HCT116 (cell line): ENCODE measurements around the gene DHX15. TPM values are rescaled to one million over a fixed set of nuclear protein-coding genes. Genes with fewer than 3 reads are reported as not detected.

Experiments used
- ATAC-seq: fragments of 200-7000 bp; cut with Tn5 transposase; 2 replicates; pipeline ENCODE4 v1.9.1; 2020; ENCODE audit warnings: mild to moderate bottlenecking, moderate library complexity
- BruUV-seq: library from RNA; stranded (reverse); fragments of 400-500 nt; replicated peaks from 2 replicates; lab custom pipeline; 2021; lab: Mats Ljungman, UMichigan
- CTCF ChIA-PET: fragments of 300-600 bp; sonication (Branson Sonifier 250); formaldehyde crosslinking; loops from one replicate; lab custom pipeline; 2021; ENCODE audit warnings: antibody characterized with exemption; lab: Charles Lee
- POLR2A ChIA-PET: fragments of 300-600, 350-600 bp; sonication (Branson Sonifier 250); formaldehyde crosslinking; loops from one replicate; lab custom pipeline; 2021; ENCODE audit warnings: antibody characterized with exemption; lab: Charles Lee
- RAD21 ChIA-PET, 2 experiments: fragments of 300-600 bp; sonication (Branson Sonifier 250); formaldehyde crosslinking; loops; one replicate each; lab custom pipeline; 2023; ENCODE audit warnings: low total read pairs in 2 of 2; ENCODE audit not compliant: uncharacterized antibody in 2 of 2, unreplicated experiment in 2 of 2, low non-redundant PET in 1 of 2; lab: Charles Lee
- DNase-seq: peaks from one replicate; pipeline ENCODE4 v3.0.0-alpha.2; 2010; ENCODE audit warnings: low read depth, low spot score
- H2AFZ ChIP-seq: fragments of 200-600 bp; shearing (Covaris generic), sonication (generic); 2 replicates; pipeline ENCODE4 v1.6.1; 2017; ENCODE audit warnings: low read depth, mixed run types, mixed read lengths, antibody characterized with exemption, low read length; ENCODE audit not compliant: poor library complexity, severe bottlenecking
- H3K27ac ChIP-seq: 2 replicates; pipeline ENCODE4 v1.5.1; 2012; ENCODE audit warnings: low read depth, low read length
- H3K27me3 ChIP-seq: fragments of 200-600 bp; sonication (generic); 2 replicates; pipeline ENCODE4 v1.6.1; 2016; ENCODE audit warnings: mixed run types, low read length, mixed read lengths; ENCODE audit not compliant: insufficient read depth
- H3K36me3 ChIP-seq, 2 experiments: fragments of 200-500 bp in 1 of 2; fragments of 200-600 bp in 1 of 2; sonication (Bioruptor generic) in 1 of 2; sonication (generic) in 1 of 2; 2 replicates each; pipeline versions ENCODE4 v1.5.1 to v1.6.1; 2014 to 2016; ENCODE audit warnings: low read length in 2 of 2, inconsistent platforms in 1 of 2, mixed read lengths in 1 of 2, mixed run types in 1 of 2; ENCODE audit not compliant: insufficient read depth in 2 of 2, control insufficient read depth in 1 of 2
- H3K4me1 ChIP-seq, 2 experiments: fragments of 200-600 bp in 1 of 2; sonication (generic) in 1 of 2; 2 replicates each; pipeline versions ENCODE4 v1.5.1 to v1.6.1; 2012 to 2017; ENCODE audit warnings: low read length in 2 of 2, inconsistent platforms in 1 of 2, mild to moderate bottlenecking in 1 of 2, mixed read lengths in 1 of 2, mixed run types in 1 of 2, moderate library complexity in 1 of 2; ENCODE audit not compliant: insufficient read depth in 2 of 2, control insufficient read depth in 1 of 2
- H3K4me2 ChIP-seq: fragments of 200-600 bp; sonication (generic); 2 replicates; pipeline ENCODE4 v1.6.1; 2017; ENCODE audit warnings: mixed run types, low read length, mixed read lengths
- H3K4me3 ChIP-seq, 2 experiments: fragments of 200-600 bp in 1 of 2; sonication (generic) in 1 of 2; replicated peaks in 1 of 2; 2 replicates each; pipeline ENCODE4 v1.5.1; 2011 to 2016; ENCODE audit warnings: low read length in 2 of 2, control low read depth in 1 of 2, low read depth in 1 of 2, mild to moderate bottlenecking in 1 of 2, mixed read lengths in 1 of 2, mixed run types in 1 of 2
- H3K79me2 ChIP-seq: fragments of 200-600 bp; sonication (generic); 2 replicates; pipeline ENCODE4 v1.6.1; 2017; ENCODE audit warnings: mild to moderate bottlenecking, mixed run types, low read length, moderate library complexity, mixed read lengths; ENCODE audit not compliant: insufficient read depth
- H3K9ac ChIP-seq: fragments of 200-600 bp; sonication (generic); 2 replicates; pipeline ENCODE4 v1.6.1; 2016; ENCODE audit warnings: low read length, mixed read lengths
- H3K9me2 ChIP-seq: fragments of 200-600 bp; sonication (generic), shearing (Covaris generic); 2 replicates; pipeline ENCODE4 v1.6.1; 2017; ENCODE audit warnings: mixed run types, mild to moderate bottlenecking, moderate library complexity; ENCODE audit not compliant: insufficient read depth
- H3K9me3 ChIP-seq, 2 experiments: fragments of 200-500 bp in 1 of 2; fragments of 200-600 bp in 1 of 2; sonication (Bioruptor generic) in 1 of 2; sonication (generic) in 1 of 2; 2 replicates each; pipeline ENCODE4 v1.6.1; 2014 to 2017; ENCODE audit warnings: low read length in 2 of 2, mixed read lengths in 2 of 2, inconsistent platforms in 1 of 2, low read depth in 1 of 2, mild to moderate bottlenecking in 1 of 2, mixed run types in 1 of 2, moderate library complexity in 1 of 2; ENCODE audit not compliant: control insufficient read depth in 1 of 2, insufficient read depth in 1 of 2
- H4K20me1 ChIP-seq: fragments of 200-600 bp; sonication (generic), shearing (Covaris generic); 2 replicates; pipeline ENCODE4 v1.6.1; 2017; ENCODE audit warnings: mixed run types, mild to moderate bottlenecking, moderate library complexity; ENCODE audit not compliant: insufficient read depth
- ATF3 ChIP-seq: IDR thresholded peaks from 2 replicates; pipeline ENCODE4 v1.6.1; 2012
- CEBPB ChIP-seq: IDR thresholded peaks from 2 replicates; pipeline ENCODE4 v1.6.1; 2012; ENCODE audit warnings: low read depth
- FOSL1 ChIP-seq: IDR thresholded peaks from 2 replicates; pipeline ENCODE4 v1.6.1; 2012; ENCODE audit warnings: low read depth
- SP1 ChIP-seq: IDR thresholded peaks from 2 replicates; pipeline ENCODE4 v1.6.1; 2012; ENCODE audit warnings: low read depth
- ZBTB33 ChIP-seq: IDR thresholded peaks from 2 replicates; pipeline ENCODE4 v1.6.1; 2011; ENCODE audit warnings: mild to moderate bottlenecking, low read length, moderate library complexity; ENCODE audit not compliant: insufficient replicate concordance; ENCODE audit errors: extremely low read depth
- ZFX ChIP-seq: fragments of 450-650 bp; IDR thresholded peaks from 2 replicates; pipeline ENCODE4 v1.6.1; 2017
- intact Hi-C: fragments of 100-400 bp; cut with micrococcal nuclease; formaldehyde crosslinking; loops from 2 replicates; pipeline ENCODE4 v1.10.0; 2022
- total RNA-seq: library from RNA; stranded (reverse); gene quantifications from one replicate; pipeline ENCODE4 v1.2.1, GENCODE V29; 2021; ENCODE audit not compliant: unreplicated experiment

Gene DHX15
- total RNA-seq, 1 experiment from 2014 or later, result 195 TPM

- ChIA-PET POLR2A (no interaction called here), CTCF (no interaction called here), RAD21 (no interaction called here)
- Histone ChIP-seq H3K79me2 (no peaks in the 10 kb centered on the region), H2AFZ (no peak overlapping the region), H3K27me3 (no peaks in the 10 kb centered on the region), H3K9me3 (no peaks in the 10 kb centered on the region), H3K9ac (no peak overlapping the region)
- BruUV-seq, result no TSS peak
- no peak for DNase-seq
- intact Hi-C loops, result no loop called here
- TF ChIP-seq ZBTB33 (no peak), ATF3 (no peak)
- TF ChIP-seq, all 23 proteins: peak for 0
- Histone ChIP-seq H3K27ac (no peak overlapping the region), H3K4me1 (peaks cover 0 to 4% of the 10 kb centered on the region in 2 experiments; a peak in 1 of 4 replicates), H3K4me3 (no peak overlapping the region), H3K4me2 (no peak overlapping the region), H3K36me3 (no peaks in the 10 kb centered on the region), H4K20me1 (no peaks in the 10 kb centered on the region), H3K9me2 (no peaks in the 10 kb centered on the region)
- no peak for ATAC-seq
Measured at GRCh38 chr4:24605216-24605615, 20.9 kb upstream of the DHX15 start.

DNA sequence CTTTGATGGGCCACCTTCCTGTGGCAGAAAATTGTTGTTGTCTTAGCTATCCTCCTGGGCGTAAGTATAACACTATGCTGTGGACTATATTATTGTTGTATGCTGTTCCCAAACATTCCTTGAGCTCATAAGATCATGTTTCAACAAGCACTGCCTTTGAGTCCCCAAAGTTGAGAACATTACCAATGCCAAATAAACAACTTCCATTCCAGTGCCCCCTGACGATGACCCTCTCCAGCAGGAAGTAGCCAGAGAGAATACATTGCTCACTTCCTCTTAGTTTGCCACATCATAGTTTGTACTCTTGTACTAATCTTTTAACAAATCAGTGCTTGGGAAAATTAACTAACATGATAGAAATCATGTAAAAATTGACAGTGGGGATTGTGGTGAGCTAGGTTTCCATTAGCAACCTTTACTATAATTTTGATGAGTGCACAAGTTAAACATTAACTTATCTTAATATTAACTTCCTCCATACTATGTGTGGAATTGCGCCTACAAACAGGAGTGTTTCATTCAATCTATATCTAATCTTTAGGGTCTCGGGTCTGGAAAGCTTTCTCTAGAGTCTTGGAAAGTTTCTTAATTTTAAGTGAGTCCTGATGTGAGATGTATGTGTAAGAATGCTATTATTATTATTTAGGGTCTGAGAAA is 20.3 kb upstream of the DHX15 start:
- Histone ChIP-seq H3K27ac (no peak overlapping the region), H3K4me1 (peaks cover 0 to 4% of the 10 kb centered on the region in 2 experiments; a peak in 1 of 4 replicates), H3K9ac (no peak overlapping the region), H3K4me3 (no peak overlapping the region), H3K9me3 (no peaks in the 10 kb centered on the region), H3K27me3 (no peaks in the 10 kb centered on the region), H3K36me3 (no peaks in the 10 kb centered on the region), H4K20me1 (no peaks in the 10 kb centered on the region), H3K4me2 (no peak overlapping the region), H3K79me2 (no peaks in the 10 kb centered on the region), H2AFZ (peak overlapping the region; percentile 53), H3K9me2 (no peaks in the 10 kb centered on the region)
- BruUV-seq, result no TSS peak
- no peak for ATAC-seq
- no peak for DNase-seq
- ChIA-PET RAD21 (no interaction called here), POLR2A (no interaction called here), CTCF (no interaction called here)
- intact Hi-C loops, result no loop called here
- no peak for TF ChIP-seq FOSL1
- no peak for TF ChIP-seq SP1
- no peak for TF ChIP-seq ZFX
- TF ChIP-seq CEBPB, result no peak
